ENCODE measurements around the gene FUNDC2. TPM values are rescaled to one million over a fixed set of nuclear protein-coding genes. Genes with fewer than 3 reads are reported as not detected.

Gene FUNDC2
- total RNA-seq, 3 donors from 2014 or later (not counting 1 experiment from before 2014, with no cell fraction given) = 49.7 to 52.9 (median 52.1) TPM

DNA sequence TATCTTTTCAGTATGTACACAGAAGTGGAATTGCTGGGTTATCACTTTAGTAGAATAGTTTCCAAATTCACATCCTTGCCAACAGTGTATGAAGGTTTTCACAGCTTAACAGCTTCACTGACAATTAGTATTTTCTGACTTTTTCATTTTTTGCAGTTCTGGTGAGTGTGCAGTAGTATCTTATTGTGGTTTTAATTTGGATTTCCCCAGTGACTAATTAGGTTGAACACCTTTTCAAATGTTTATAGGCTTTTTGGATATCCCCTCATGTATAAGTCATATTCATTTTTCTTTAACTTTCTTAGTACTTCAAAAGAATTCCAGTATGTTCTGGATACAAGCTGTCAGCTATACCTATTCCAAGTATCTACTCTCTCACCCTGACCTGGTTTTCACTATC lies 81.8 kb downstream of the FUNDC2 start:
- peaks cover 2% of the 10 kb centered on the region for H3K36me3 ChIP-seq (ENCODE audit: control insufficient read depth, insufficient read depth, low read length)
- DNase-seq (no peak), ATAC-seq (no peak)
- H3K9me3 Mint-ChIP-seq = no peaks in the 10 kb centered on the region
- no peaks in the 10 kb centered on the region for H3K9me3 ChIP-seq (ENCODE audit: control insufficient read depth, insufficient read depth, low read length)
- no peak overlapping the region for H3K4me3 Mint-ChIP-seq
- TF ChIP-seq, protein P1, sequence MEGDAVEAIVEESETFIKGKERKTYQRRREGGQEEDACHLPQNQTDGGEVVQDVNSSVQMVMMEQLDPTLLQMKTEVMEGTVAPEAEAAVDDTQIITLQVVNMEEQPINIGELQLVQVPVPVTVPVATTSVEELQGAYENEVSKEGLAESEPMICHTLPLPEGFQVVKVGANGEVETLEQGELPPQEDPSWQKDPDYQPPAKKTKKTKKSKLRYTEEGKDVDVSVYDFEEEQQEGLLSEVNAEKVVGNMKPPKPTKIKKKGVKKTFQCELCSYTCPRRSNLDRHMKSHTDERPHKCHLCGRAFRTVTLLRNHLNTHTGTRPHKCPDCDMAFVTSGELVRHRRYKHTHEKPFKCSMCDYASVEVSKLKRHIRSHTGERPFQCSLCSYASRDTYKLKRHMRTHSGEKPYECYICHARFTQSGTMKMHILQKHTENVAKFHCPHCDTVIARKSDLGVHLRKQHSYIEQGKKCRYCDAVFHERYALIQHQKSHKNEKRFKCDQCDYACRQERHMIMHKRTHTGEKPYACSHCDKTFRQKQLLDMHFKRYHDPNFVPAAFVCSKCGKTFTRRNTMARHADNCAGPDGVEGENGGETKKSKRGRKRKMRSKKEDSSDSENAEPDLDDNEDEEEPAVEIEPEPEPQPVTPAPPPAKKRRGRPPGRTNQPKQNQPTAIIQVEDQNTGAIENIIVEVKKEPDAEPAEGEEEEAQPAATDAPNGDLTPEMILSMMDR (IDR thresholded peaks at IDR 0.05) = no peak
- no peak overlapping the region for H3K4me3 ChIP-seq (ENCODE audit: low read length)
- H3K27ac Mint-ChIP-seq = no peak overlapping the region
- H3K4me1 ChIP-seq (ENCODE audit: control insufficient read depth, insufficient read depth, low read length) = no peaks in the 10 kb centered on the region
- H3K4me1 Mint-ChIP-seq = no peaks in the 10 kb centered on the region
- intact Hi-C loops (cut with micrococcal nuclease) = no loop called here
- no peaks in the 10 kb centered on the region for H3K27me3 ChIP-seq (ENCODE audit: control insufficient read depth, insufficient read depth, low read length)
- H3K36me3 Mint-ChIP-seq = peaks cover 7% of the 10 kb centered on the region
- no peak overlapping the region for H3K27ac ChIP-seq (ENCODE audit: low read length)
- no peaks in the 10 kb centered on the region for H3K27me3 Mint-ChIP-seq (ENCODE audit: low read depth in 2 of 2)

Other genes starting within 250 kb of the FUNDC2 start
- gene MPP1, start 221.4 kb upstream of the FUNDC2 start, total RNA-seq = 10 to 100 TPM; 20.8 to 36.7 (median 27.0) TPM
- not detected for gene SMIM9, start 192.2 kb upstream of the FUNDC2 start, total RNA-seq
- 10 to 100 TPM; 12.0 to 32.9 (median 12.4) TPM for gene F8A1, start 140.5 kb upstream of the FUNDC2 start, total RNA-seq
- gene F8, start 4.1 kb upstream of the FUNDC2 start, total RNA-seq = 1 to 10 TPM; 1.4 to 4.6 (median 2.8) TPM
- 1 to 10 TPM; 2.7 to 9.2 (median 5.2) TPM for gene CMC4, start 44.3 kb downstream of the FUNDC2 start, total RNA-seq
- gene MTCP1, start 44.3 kb downstream of the FUNDC2 start, total RNA-seq = 10 to 100 TPM; 12.1 to 17.3 (median 14.0) TPM
- 10 to 100 TPM; 15.0 to 20.8 (median 17.9) TPM for gene BRCC3, start 44.7 kb downstream of the FUNDC2 start, total RNA-seq
- 10 to 100 TPM; 18.7 to 24.6 (median 19.9) TPM for gene VBP1, start 189.6 kb downstream of the FUNDC2 start, total RNA-seq
- 1 to 10 TPM; 4.7 to 6.6 (median 6.3) TPM for gene RAB39B, start 237.6 kb downstream of the FUNDC2 start, total RNA-seq

Data from natural killer cell (primary cell).